Calu3 (cell line): Measurements from ENCODE around the gene BCL10. TPM values are rescaled to one million over a fixed set of nuclear protein-coding genes. Genes with fewer than 3 reads are reported as not detected.

Source experiments
- BruUV-seq: library from RNA; stranded (reverse); fragments of 400-500 nt; replicated peaks from 2 replicates; lab custom pipeline; 2021; lab: Mats Ljungman, UMichigan
- CTCF ChIA-PET: fragments of 300-600 bp; sonication (Branson Sonifier 250); formaldehyde crosslinking; loops from one replicate; lab custom pipeline; 2022; ENCODE audit warnings: antibody characterized with exemption; lab: Charles Lee
- DNase-seq: peaks from one replicate; pipeline ENCODE4 v3.0.0; 2022
- H3K27ac Mint-ChIP-seq: one replicate; pipeline ENCODE4 v1.8.0; 2022; ENCODE audit warnings: mixed read lengths; ENCODE audit not compliant: unreplicated experiment
- H3K27me3 Mint-ChIP-seq: one replicate; pipeline ENCODE4 v1.8.0; 2022; ENCODE audit warnings: mixed read lengths; ENCODE audit not compliant: unreplicated experiment
- H3K36me3 Mint-ChIP-seq: one replicate; pipeline ENCODE4 v1.8.0; 2022; ENCODE audit warnings: mild to moderate bottlenecking, moderate library complexity, mixed read lengths; ENCODE audit not compliant: insufficient read depth, unreplicated experiment
- H3K4me1 Mint-ChIP-seq: one replicate; pipeline ENCODE4 v1.8.0; 2022; ENCODE audit warnings: mild to moderate bottlenecking, low read depth, mixed read lengths; ENCODE audit not compliant: unreplicated experiment
- H3K4me3 Mint-ChIP-seq: one replicate; pipeline ENCODE4 v1.8.0; 2022; ENCODE audit warnings: mild to moderate bottlenecking, low read depth, moderate library complexity, mixed read lengths; ENCODE audit not compliant: unreplicated experiment
- H3K9me3 Mint-ChIP-seq: one replicate; pipeline ENCODE4 v1.8.0; 2022; ENCODE audit warnings: low read depth, mixed read lengths; ENCODE audit not compliant: unreplicated experiment
- CTCF ChIP-seq: fragments of 200-600 bp; IDR thresholded peaks from one replicate; pipeline ENCODE4 v1.8.0; 2022; ENCODE audit warnings: antibody characterized with exemption; ENCODE audit not compliant: unreplicated experiment
- intact Hi-C: fragments of 100-400 bp; cut with micrococcal nuclease; formaldehyde crosslinking; loops from one replicate; pipeline ENCODE4 v1.10.0; 2022; ENCODE audit not compliant: unreplicated experiment
- total RNA-seq: library from RNA; stranded (reverse); gene quantifications from 2 replicates; pipeline ENCODE4 v1.2.3, GENCODE V29; 2022

Gene BCL10
- total RNA-seq, 1 experiment from 2014 or later = 57.7 TPM

- Mint-ChIP-seq H3K27ac (no peak overlapping the region), H3K4me3 (no peak overlapping the region), H3K9me3 (no peaks in the 10 kb centered on the region), H3K4me1 (no peaks in the 10 kb centered on the region), H3K36me3 (no peaks in the 10 kb centered on the region), H3K27me3 (no peaks in the 10 kb centered on the region)
- DNase-seq = peak; percentile 26
- no peak for TF ChIP-seq CTCF
- intact Hi-C loops = loop anchor here (1.0 to 5.0 kb wide), 3 partner anchors 38 to 295 kb away; partner anchors contain the start of gene SYDE2
- BruUV-seq = no TSS peak
- CTCF ChIA-PET = interaction anchor here (0.6 to 1.8 kb wide), 10 partner anchors 10 to 295 kb away, joined by 3 to 26 read pairs (median 4); partner anchors contain the start of gene C1orf52
Measured at GRCh38 chr1:85240174-85240601, 36.2 kb downstream of the BCL10 start.

- CTCF ChIA-PET = no interaction called here
- DNase-seq = no peak
- Mint-ChIP-seq H3K36me3 (no peaks in the 10 kb centered on the region), H3K27me3 (no peaks in the 10 kb centered on the region), H3K4me3 (no peak overlapping the region), H3K27ac (no peak overlapping the region), H3K4me1 (no peaks in the 10 kb centered on the region), H3K9me3 (no peaks in the 10 kb centered on the region)
- no TSS peak for BruUV-seq
- no peak for TF ChIP-seq CTCF
- intact Hi-C loops = no loop called here
Measured at GRCh38 chr1:85237613-85238012, 38.8 kb downstream of the BCL10 start.

GRCh38 chr1:85230305-85230977 lies 46.0 kb downstream of the BCL10 start:
- TF ChIP-seq CTCF = peak; percentile 56
- H3K9me3 Mint-ChIP-seq = no peaks in the 10 kb centered on the region
- H3K27me3 Mint-ChIP-seq = no peaks in the 10 kb centered on the region
- peak; percentile 19 for DNase-seq
- H3K4me1 Mint-ChIP-seq = peaks cover 19% of the 10 kb centered on the region
- no TSS peak for BruUV-seq
- H3K4me3 Mint-ChIP-seq = peak overlapping the region; percentile 6
- H3K36me3 Mint-ChIP-seq = no peaks in the 10 kb centered on the region
- CTCF ChIA-PET = interaction anchor here (0.6 to 2.6 kb wide), 10 partner anchors 9 to 1463 kb away, joined by 3 to 10 read pairs (median 4); partner anchors contain the start of gene C1orf52
- intact Hi-C loops = no loop called here
- H3K27ac Mint-ChIP-seq = peak overlapping the region; percentile 19

GRCh38 chr1:85229574-85230097 lies 46.8 kb downstream of the BCL10 start:
- no peaks in the 10 kb centered on the region for H3K9me3 Mint-ChIP-seq
- H3K36me3 Mint-ChIP-seq = peaks cover 6% of the 10 kb centered on the region
- no peak for TF ChIP-seq CTCF
- peak; percentile 53 for DNase-seq
- CTCF ChIA-PET = interaction anchor here (0.6 to 2.6 kb wide), 9 partner anchors 8 to 1464 kb away, joined by 3 to 10 read pairs (median 4); partner anchors contain the start of gene C1orf52
- no peak overlapping the region for H3K4me3 Mint-ChIP-seq
- peaks cover 27% of the 10 kb centered on the region for H3K4me1 Mint-ChIP-seq
- intact Hi-C loops = no loop called here
- peak overlapping the region; percentile 42 for H3K27ac Mint-ChIP-seq
- no TSS peak for BruUV-seq
- no peaks in the 10 kb centered on the region for H3K27me3 Mint-ChIP-seq
